Right renal pelvis (tissue), 4 donors: ENCODE measurements around the gene NOP16. TPM values are rescaled to one million over a fixed set of nuclear protein-coding genes. Genes with fewer than 3 reads are reported as not detected.

Source experiments
- DNase-seq, 4 donors: peaks; one replicate each; pipeline ENCODE4 v3.0.0-alpha.2; 2013; ENCODE audit warnings: low read depth in 4 of 4, low spot score in 3 of 4, missing footprints in 1 of 4
- polyA plus RNA-seq, 4 donors: library from polyadenylated mRNA; unstranded; fragments of 120-200 nt; gene quantifications; one replicate each; pipeline ENCODE4 v1.2.1, GENCODE V29; 2013; ENCODE audit not compliant: insufficient read length in 4 of 4

NOP16 gene
- polyA plus RNA-seq, 4 donors = 23.5 to 28.9 (median 28.3) TPM

- peak in 2 of 4 donors; percentile 14 to 31 for DNase-seq
Measured at GRCh38 chr5:176365351-176366231, 22.8 kb downstream of the NOP16 start, which contains the start of gene ARL10. TSS of gene ARL10 (plus strand) at chr5:176365487. CDS start at chr5:176365564, 77 bp downstream.

GRCh38 chr5:176364765-176365350 lies 23.5 kb downstream of the NOP16 start:
- no peak for DNase-seq

- DNase-seq = no peak
Measured at GRCh38 chr5:176362233-176362490, 26.2 kb downstream of the NOP16 start.

GRCh38 chr5:176361437-176362232 lies 26.8 kb downstream of the NOP16 start, which contains the start of gene KIAA1191:
TSS of gene KIAA1191 (minus strand) at chr5:176361764. CDS start at chr5:176359508, 2,256 bp downstream.
- DNase-seq = peak; percentile 76 to 85 (median 82)

- DNase-seq = peak in 2 of 4 donors; percentile 8 to 13
Measured at GRCh38 chr5:176360894-176361436, 27.4 kb downstream of the NOP16 start.

GRCh38 chr5:176359658-176360057 lies 28.7 kb downstream of the NOP16 start:
- DNase-seq = no peak

GRCh38 chr5:176356179-176356566 lies 32.2 kb downstream of the NOP16 start:
- DNase-seq = no peak

- no peak for DNase-seq
Measured at GRCh38 chr5:176355400-176356178, 32.8 kb downstream of the NOP16 start.

- no peak for DNase-seq
Measured at GRCh38 chr5:176353533-176353932, 34.9 kb downstream of the NOP16 start.

GRCh38 chr5:176352116-176352878 lies 36.1 kb downstream of the NOP16 start:
- no peak for DNase-seq

GRCh38 chr5:176350416-176350815 lies 38.0 kb downstream of the NOP16 start:
- DNase-seq = no peak

- DNase-seq = no peak
Measured at GRCh38 chr5:176342766-176343458, 45.5 kb downstream of the NOP16 start.

- no peak for DNase-seq
Measured at GRCh38 chr5:176342158-176342483, 46.3 kb downstream of the NOP16 start.

- no peak for DNase-seq
Measured at GRCh38 chr5:176341325-176342157, 46.9 kb downstream of the NOP16 start.

- no peak for DNase-seq
Measured at GRCh38 chr5:176339304-176339703, 49.1 kb downstream of the NOP16 start.

GRCh38 chr5:176337913-176338312 lies 50.5 kb downstream of the NOP16 start:
- no peak for DNase-seq

- no peak for DNase-seq
Measured at GRCh38 chr5:176334031-176334770, 54.2 kb downstream of the NOP16 start.
